SK-N-SH treated with all-trans-retinoic acid at 6 μM for 48 hours (cell line): ENCODE measurements around the gene PLET1.
"Not testable (repeated sequence)": the region's sequence is repeated elsewhere in the genome, so short reads cannot be mapped to it uniquely, and the experiment has no call there.

Experiments
- ATAC-seq: fragments of 200-7000 bp; cut with Tn5 transposase; 3 replicates; pipeline ENCODE4 v1.9.1; 2020; ENCODE audit warnings: mild to moderate bottlenecking, moderate library complexity
- ARNTL ChIP-seq: fragments of 450-650 bp; formaldehyde crosslinking; IDR thresholded peaks from 2 replicates; pipeline ENCODE4 v1.5.0; 2020; ENCODE audit warnings: low read depth, mild to moderate bottlenecking, moderate library complexity, borderline replicate concordance
- CSDC2 ChIP-seq: fragments of 250-450 bp; sonication (Bioruptor Pico); IDR thresholded peaks from 2 replicates; pipeline ENCODE4 v1.5.0; 2020; ENCODE audit warnings: mild to moderate bottlenecking, moderate library complexity
- PPARA ChIP-seq: fragments of 250-450 bp; sonication (Bioruptor Pico); IDR thresholded peaks from 2 replicates; pipeline ENCODE4 v1.5.0; 2020; ENCODE audit warnings: mild to moderate bottlenecking, borderline replicate concordance
- TCF4 ChIP-seq: fragments of 250-450 bp; sonication (Bioruptor Pico); IDR thresholded peaks from 2 replicates; pipeline ENCODE4 v1.8.0; 2021; ENCODE audit warnings: mild to moderate bottlenecking, moderate library complexity, borderline replicate concordance
- TOX ChIP-seq: fragments of 250-450 bp; sonication (Bioruptor Pico); IDR thresholded peaks from 2 replicates; pipeline ENCODE4 v1.8.0; 2021; ENCODE audit warnings: mild to moderate bottlenecking, moderate library complexity, borderline replicate concordance
- ZC3H10 ChIP-seq: fragments of 250-450 bp; sonication (Bioruptor Pico); IDR thresholded peaks from 2 replicates; pipeline ENCODE4 v1.5.1; 2021; ENCODE audit warnings: mild to moderate bottlenecking, moderate library complexity
- ZFP30 ChIP-seq: fragments of 450-650 bp; formaldehyde crosslinking; IDR thresholded peaks from 2 replicates; pipeline ENCODE4 v1.5.0; 2022; ENCODE audit warnings: mild to moderate bottlenecking, moderate library complexity
- ZNF70 ChIP-seq: fragments of 450-650 bp; formaldehyde crosslinking; IDR thresholded peaks from 2 replicates; pipeline ENCODE4 v1.5.0; 2020; ENCODE audit warnings: mild to moderate bottlenecking, moderate library complexity
- TF ChIP-seq, protein P1 (sequence below): fragments of 250-450 bp; sonication (Bioruptor Pico); IDR thresholded peaks from 2 replicates; pipeline ENCODE4 v1.8.0; 2020; ENCODE audit warnings: mild to moderate bottlenecking, moderate library complexity, borderline replicate concordance
- TF ChIP-seq, protein P2 (sequence below): fragments of 250-450 bp; sonication (Bioruptor Pico); IDR thresholded peaks from 2 replicates; pipeline ENCODE4 v1.5.1; 2021; ENCODE audit warnings: mild to moderate bottlenecking, moderate library complexity
- TF ChIP-seq, protein P3 (sequence below): fragments of 250-450 bp; sonication (Bioruptor Pico); IDR thresholded peaks from 2 replicates; pipeline ENCODE4 v1.5.1; 2020; ENCODE audit warnings: low read depth, mild to moderate bottlenecking, moderate library complexity

The PLET1 gene

DNA sequence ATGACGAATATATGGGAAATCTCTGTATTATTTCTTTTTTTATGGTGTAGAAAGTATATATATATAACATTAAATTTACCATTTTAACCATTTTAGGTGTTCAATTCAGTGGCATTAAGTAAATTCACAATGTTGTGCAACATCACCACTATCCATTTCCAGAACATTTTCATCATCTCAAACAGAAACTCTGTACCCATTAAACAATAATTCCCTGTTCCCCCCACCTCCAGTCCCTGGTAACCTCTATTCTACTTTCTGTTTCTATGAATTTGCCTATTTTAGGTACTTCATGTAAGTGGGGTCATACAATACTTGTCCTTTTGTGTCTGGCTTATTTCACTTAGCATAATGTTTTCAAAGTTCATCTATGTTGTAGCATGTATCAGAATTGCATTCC is 49.8 kb downstream of the PLET1 start:
- ATAC-seq, result no peak
- TF ChIP-seq, protein P1, sequence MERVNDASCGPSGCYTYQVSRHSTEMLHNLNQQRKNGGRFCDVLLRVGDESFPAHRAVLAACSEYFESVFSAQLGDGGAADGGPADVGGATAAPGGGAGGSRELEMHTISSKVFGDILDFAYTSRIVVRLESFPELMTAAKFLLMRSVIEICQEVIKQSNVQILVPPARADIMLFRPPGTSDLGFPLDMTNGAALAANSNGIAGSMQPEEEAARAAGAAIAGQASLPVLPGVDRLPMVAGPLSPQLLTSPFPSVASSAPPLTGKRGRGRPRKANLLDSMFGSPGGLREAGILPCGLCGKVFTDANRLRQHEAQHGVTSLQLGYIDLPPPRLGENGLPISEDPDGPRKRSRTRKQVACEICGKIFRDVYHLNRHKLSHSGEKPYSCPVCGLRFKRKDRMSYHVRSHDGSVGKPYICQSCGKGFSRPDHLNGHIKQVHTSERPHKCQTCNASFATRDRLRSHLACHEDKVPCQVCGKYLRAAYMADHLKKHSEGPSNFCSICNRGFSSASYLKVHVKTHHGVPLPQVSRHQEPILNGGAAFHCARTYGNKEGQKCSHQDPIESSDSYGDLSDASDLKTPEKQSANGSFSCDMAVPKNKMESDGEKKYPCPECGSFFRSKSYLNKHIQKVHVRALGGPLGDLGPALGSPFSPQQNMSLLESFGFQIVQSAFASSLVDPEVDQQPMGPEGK (CRISPR knock-in tag), result no peak
- TF ChIP-seq CSDC2 (CRISPR knock-in tag) (no peak), TCF4 (no peak), ZC3H10 (CRISPR knock-in tag) (no peak), ZNF70 (CRISPR knock-in tag) (no peak), PPARA (CRISPR knock-in tag) (no peak)

DNA sequence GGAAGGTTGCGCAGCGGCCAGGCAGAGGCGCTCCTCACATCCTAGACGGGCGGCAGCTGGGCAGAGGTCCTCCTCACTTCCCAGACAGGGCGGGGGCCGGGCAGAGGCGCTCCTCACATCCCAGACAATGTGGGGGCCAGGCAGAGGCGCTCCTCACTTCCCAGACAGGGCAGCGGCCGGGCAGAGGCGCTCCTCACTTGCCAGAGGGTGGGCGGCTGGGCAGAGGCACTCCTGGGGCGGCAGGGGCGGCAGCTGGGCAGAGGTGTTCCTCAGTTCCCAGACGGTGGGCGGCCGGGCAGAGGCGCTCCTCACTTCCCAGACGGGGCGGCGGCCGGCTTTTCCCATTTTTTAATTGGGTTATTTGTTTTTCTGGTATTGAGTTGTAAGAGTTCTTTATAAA is 54.6 kb downstream of the PLET1 start:
- no peak for TF ChIP-seq ARNTL (CRISPR knock-in tag)
- TF ChIP-seq TCF4, result no peak
- TF ChIP-seq, protein P2, sequence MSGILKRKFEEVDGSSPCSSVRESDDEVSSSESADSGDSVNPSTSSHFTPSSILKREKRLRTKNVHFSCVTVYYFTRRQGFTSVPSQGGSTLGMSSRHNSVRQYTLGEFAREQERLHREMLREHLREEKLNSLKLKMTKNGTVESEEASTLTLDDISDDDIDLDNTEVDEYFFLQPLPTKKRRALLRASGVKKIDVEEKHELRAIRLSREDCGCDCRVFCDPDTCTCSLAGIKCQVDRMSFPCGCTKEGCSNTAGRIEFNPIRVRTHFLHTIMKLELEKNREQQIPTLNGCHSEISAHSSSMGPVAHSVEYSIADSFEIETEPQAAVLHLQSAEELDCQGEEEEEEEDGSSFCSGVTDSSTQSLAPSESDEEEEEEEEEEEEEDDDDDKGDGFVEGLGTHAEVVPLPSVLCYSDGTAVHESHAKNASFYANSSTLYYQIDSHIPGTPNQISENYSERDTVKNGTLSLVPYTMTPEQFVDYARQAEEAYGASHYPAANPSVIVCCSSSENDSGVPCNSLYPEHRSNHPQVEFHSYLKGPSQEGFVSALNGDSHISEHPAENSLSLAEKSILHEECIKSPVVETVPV, result no peak
- no peak for TF ChIP-seq TOX (CRISPR knock-in tag)
- TF ChIP-seq, protein P3, sequence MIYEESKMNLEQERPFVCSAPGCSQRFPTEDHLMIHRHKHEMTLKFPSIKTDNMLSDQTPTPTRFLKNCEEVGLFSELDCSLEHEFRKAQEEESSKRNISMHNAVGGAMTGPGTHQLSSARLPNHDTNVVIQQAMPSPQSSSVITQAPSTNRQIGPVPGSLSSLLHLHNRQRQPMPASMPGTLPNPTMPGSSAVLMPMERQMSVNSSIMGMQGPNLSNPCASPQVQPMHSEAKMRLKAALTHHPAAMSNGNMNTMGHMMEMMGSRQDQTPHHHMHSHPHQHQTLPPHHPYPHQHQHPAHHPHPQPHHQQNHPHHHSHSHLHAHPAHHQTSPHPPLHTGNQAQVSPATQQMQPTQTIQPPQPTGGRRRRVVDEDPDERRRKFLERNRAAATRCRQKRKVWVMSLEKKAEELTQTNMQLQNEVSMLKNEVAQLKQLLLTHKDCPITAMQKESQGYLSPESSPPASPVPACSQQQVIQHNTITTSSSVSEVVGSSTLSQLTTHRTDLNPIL (CRISPR knock-in tag), result no peak
- no peak for TF ChIP-seq ZNF70 (CRISPR knock-in tag)
- TF ChIP-seq CSDC2 (CRISPR knock-in tag), result no peak
- ATAC-seq, result no peak

DNA sequence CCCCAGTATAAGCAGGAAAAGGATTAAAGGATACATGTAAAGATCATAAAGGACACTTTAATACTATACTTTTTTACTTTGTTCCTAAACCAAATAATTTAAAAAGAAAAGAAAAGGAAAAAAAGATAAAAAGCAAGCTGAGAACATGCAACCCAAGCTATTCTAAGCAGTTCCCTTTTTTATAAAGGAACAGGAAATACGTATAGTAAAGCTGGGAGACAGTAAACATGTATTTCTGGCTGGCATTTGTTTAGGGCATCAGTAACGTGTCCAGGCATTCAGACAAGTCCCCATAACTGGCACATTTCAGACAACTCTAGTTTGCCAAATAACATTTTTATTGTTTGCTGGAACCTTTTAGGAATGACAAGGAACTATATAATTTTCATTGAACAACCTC is 60.4 kb downstream of the PLET1 start:
- TF ChIP-seq ZC3H10 (CRISPR knock-in tag) (no peak), ZFP30 (CRISPR knock-in tag) (no peak)
- no peak for ATAC-seq

DNA sequence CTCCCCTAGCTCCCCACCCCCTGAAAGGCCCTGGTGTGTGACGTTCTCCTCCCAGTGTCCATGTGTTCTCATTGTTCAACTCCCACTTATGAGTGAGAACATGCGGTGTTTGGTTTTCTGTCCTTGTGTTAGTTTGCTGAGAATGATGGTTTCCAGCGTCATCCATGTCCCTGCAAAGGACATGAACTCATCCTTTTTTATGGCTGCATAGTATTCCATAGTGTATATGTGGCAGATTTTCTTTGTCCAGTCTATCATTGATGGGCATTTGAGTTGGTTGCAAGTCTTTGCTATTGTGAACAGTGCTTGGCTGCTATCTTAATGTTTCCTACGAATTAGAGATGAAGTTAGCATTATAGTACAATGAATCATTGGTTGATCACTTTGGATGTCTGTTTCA is 61.6 kb downstream of the PLET1 start:
- not testable (repeated sequence) for ATAC-seq
